Stimulated activated CD4-positive, alpha-beta T cell treated with anti-CD3 and anti-CD28 coated beads, Interleukin-12 subunit alpha, Interleukin-12 subunit beta, amount 100 ng/mL, for 24 hours (primary cell): ENCODE results near the gene RPL10A.

Source experiments
- DNase-seq, 2 experiments: peaks; one replicate each; pipeline ENCODE4 v3.0.0-alpha.2; 2020; ENCODE audit warnings: low read depth in 2 of 2

RPL10A gene

GRCh38 chr6:35448191-35448590, 20.0 kb upstream of the RPL10A start:
- no peak for DNase-seq

- DNase-seq = no peak
These were observed 18.8 kb upstream of the RPL10A start for GRCh38 chr6:35449287-35449881.

GRCh38 chr6:35451354-35452182, 16.6 kb upstream of the RPL10A start:
- no peak for DNase-seq

- peak; percentile 80 to 98 for DNase-seq
These were observed 15.8 kb upstream of the RPL10A start, which contains the start of gene FANCE for GRCh38 chr6:35452183-35453090. Gene FANCE (plus strand): TSS chr6:35452338. CDS start chr6:35452546, 208 bp downstream.

GRCh38 chr6:35453236-35453635, 15.0 kb upstream of the RPL10A start:
- no peak for DNase-seq

- DNase-seq = no peak
These were observed 13.7 kb upstream of the RPL10A start for GRCh38 chr6:35454391-35455110.

GRCh38 chr6:35457907-35458306, 10.3 kb upstream of the RPL10A start:
- no peak for DNase-seq

- DNase-seq = no peak
These were observed 6.9 kb upstream of the RPL10A start for GRCh38 chr6:35461270-35461669.

- no peak for DNase-seq
These were observed 4.9 kb upstream of the RPL10A start for GRCh38 chr6:35463292-35463691.

- no peak for DNase-seq
These were observed 2.6 kb upstream of the RPL10A start for GRCh38 chr6:35465646-35466045.

GRCh38 chr6:35468980-35469750, 964 bp downstream of the RPL10A start:
- peak in 1 of 2 experiments; percentile 28 for DNase-seq

GRCh38 chr6:35469751-35470662, 1.8 kb downstream of the RPL10A start:
- peak in 1 of 2 experiments; percentile 26 for DNase-seq

GRCh38 chr6:35470663-35471120, 2.5 kb downstream of the RPL10A start:
- DNase-seq = no peak

- no peak for DNase-seq
These were observed 3.7 kb downstream of the RPL10A start for GRCh38 chr6:35471836-35472345.

GRCh38 chr6:35473075-35473849, 5.1 kb downstream of the RPL10A start:
- DNase-seq = peak in 1 of 2 experiments; percentile 34

GRCh38 chr6:35473850-35474130, 5.6 kb downstream of the RPL10A start:
- peak in 1 of 2 experiments; percentile 26 for DNase-seq

GRCh38 chr6:35474131-35474941, 6.1 kb downstream of the RPL10A start:
- peak in 1 of 2 experiments; percentile 44 for DNase-seq
